ENCODE measurements around the gene SFTA2. TPM values are rescaled to one million over a fixed set of nuclear protein-coding genes. Genes with fewer than 3 reads are reported as not detected.

Gene SFTA2
- total RNA-seq, 1 donor from 2014 or later = not detected

GRCh38 chr6:30944051-30944450 lies 12.1 kb upstream of the SFTA2 start:
- no peaks in the 10 kb centered on the region for H3K36me3 Mint-ChIP-seq (ENCODE audit: low read depth)
- H3K4me3 Mint-ChIP-seq = no peak overlapping the region
- POLR2A ChIA-PET = no interaction called here
- ATAC-seq (ENCODE audit: low read depth) = no peak
- H3K27ac Mint-ChIP-seq = no peak overlapping the region
- peaks cover 59% of the 10 kb centered on the region for H3K27me3 Mint-ChIP-seq
- intact Hi-C loops (cut with micrococcal nuclease) = no loop called here
- TF ChIP-seq CTCF (IDR thresholded peaks at IDR 0.05) = no peak
- H3K9me3 Mint-ChIP-seq = no peaks in the 10 kb centered on the region
- peaks cover 4% of the 10 kb centered on the region for H3K4me1 Mint-ChIP-seq
- CTCF ChIA-PET = no interaction called here
- no peak for DNase-seq

GRCh38 chr6:30942338-30943060 lies 10.5 kb upstream of the SFTA2 start:
- H3K9me3 Mint-ChIP-seq = no peaks in the 10 kb centered on the region
- CTCF ChIA-PET = no interaction called here
- peaks cover 49% of the 10 kb centered on the region for H3K27me3 Mint-ChIP-seq
- no peak for TF ChIP-seq CTCF (IDR thresholded peaks at IDR 0.05)
- DNase-seq = no peak
- no peak for ATAC-seq (ENCODE audit: low read depth)
- peaks cover 4% of the 10 kb centered on the region for H3K4me1 Mint-ChIP-seq
- no peaks in the 10 kb centered on the region for H3K36me3 Mint-ChIP-seq (ENCODE audit: low read depth)
- intact Hi-C loops (cut with micrococcal nuclease) = no loop called here
- no peak overlapping the region for H3K4me3 Mint-ChIP-seq
- no peak overlapping the region for H3K27ac Mint-ChIP-seq
- POLR2A ChIA-PET = no interaction called here

GRCh38 chr6:30940361-30940986 lies 8.5 kb upstream of the SFTA2 start, which contains the start of gene MUCL3:
Gene MUCL3, plus strand, starts transcription at chr6:30940973. Its CDS starts 27 bp downstream, at chr6:30941000.
- no peaks in the 10 kb centered on the region for H3K9me3 Mint-ChIP-seq
- no peak for TF ChIP-seq CTCF (IDR thresholded peaks at IDR 0.05)
- ChIA-PET CTCF (no interaction called here), POLR2A (interaction anchor here (0.6 kb wide), 1 partner anchor 419 kb away, joined by 3 read pairs; no protein-coding TSS in a partner anchor)
- H3K27me3 Mint-ChIP-seq = peaks cover 48% of the 10 kb centered on the region
- no peak for DNase-seq
- H3K4me3 Mint-ChIP-seq = no peak within 1 kb of the TSS
- no peak within 1 kb of the TSS for H3K27ac Mint-ChIP-seq
- H3K36me3 Mint-ChIP-seq (ENCODE audit: low read depth) = no peaks in the 10 kb centered on the region
- no peak for ATAC-seq (ENCODE audit: low read depth)
- intact Hi-C loops (cut with micrococcal nuclease) = no loop called here
- peaks cover 4% of the 10 kb centered on the region for H3K4me1 Mint-ChIP-seq

GRCh38 chr6:30939473-30939872 lies 7.5 kb upstream of the SFTA2 start:
- intact Hi-C loops (cut with micrococcal nuclease) = no loop called here
- no peak for TF ChIP-seq CTCF (IDR thresholded peaks at IDR 0.05)
- H3K27ac Mint-ChIP-seq = no peak overlapping the region
- DNase-seq (no peak), ATAC-seq (ENCODE audit: low read depth) (no peak)
- CTCF ChIA-PET = no interaction called here
- H3K36me3 Mint-ChIP-seq (ENCODE audit: low read depth) = no peaks in the 10 kb centered on the region
- H3K27me3 Mint-ChIP-seq = peaks cover 42% of the 10 kb centered on the region
- no peaks in the 10 kb centered on the region for H3K9me3 Mint-ChIP-seq
- POLR2A ChIA-PET = no interaction called here
- H3K4me1 Mint-ChIP-seq = peaks cover 4% of the 10 kb centered on the region
- H3K4me3 Mint-ChIP-seq = no peak overlapping the region

- ChIA-PET POLR2A (no interaction called here), CTCF (no interaction called here)
- TF ChIP-seq CTCF (IDR thresholded peaks at IDR 0.05) = no peak
- H3K36me3 Mint-ChIP-seq (ENCODE audit: low read depth) = no peaks in the 10 kb centered on the region
- H3K4me1 Mint-ChIP-seq = peaks cover 4% of the 10 kb centered on the region
- DNase-seq (no peak), ATAC-seq (ENCODE audit: low read depth) (no peak)
- H3K27ac Mint-ChIP-seq = no peak overlapping the region
- intact Hi-C loops (cut with micrococcal nuclease) = no loop called here
- no peak overlapping the region for H3K4me3 Mint-ChIP-seq
- H3K9me3 Mint-ChIP-seq = no peaks in the 10 kb centered on the region
- peaks cover 39% of the 10 kb centered on the region for H3K27me3 Mint-ChIP-seq
Measured at GRCh38 chr6:30938730-30939129, 6.8 kb upstream of the SFTA2 start.

Data from activated B cell treated with CpG ODN at 0.5 μM for 24 hours (primary cell).